GM21723 (cell line): Measurements from ENCODE around the gene RNF43.
A peak's percentile ranks its signal among the peaks of the same experiment; 100 is the strongest.

Experiments used
- ATAC-seq: cut with Tn5 transposase; IDR thresholded peaks from one replicate; pipeline ENCODE4 v1.9.1; 2021; ENCODE audit warnings: mild to moderate bottlenecking, moderate library complexity; ENCODE audit not compliant: unreplicated experiment

Gene RNF43

GRCh38 chr17:58417300-58418092 is at the start of gene RNF43:
Gene RNF43, minus strand, starts transcription at chr17:58417534. Its CDS starts 1,957 bp downstream, at chr17:58415577.
- peak; percentile 96 for ATAC-seq

GRCh38 chr17:58455491-58455890 is 38.2 kb upstream of the RNF43 start:
- ATAC-seq = no peak

- no peak for ATAC-seq
Observed at GRCh38 chr17:58452738-58453137, 35.4 kb upstream of the RNF43 start.

- ATAC-seq = peak; percentile 54
Observed at GRCh38 chr17:58447039-58447975, 30.0 kb upstream of the RNF43 start.

- no peak for ATAC-seq
Observed at GRCh38 chr17:58446086-58446485, 28.8 kb upstream of the RNF43 start.

GRCh38 chr17:58436805-58437239 is 19.5 kb upstream of the RNF43 start:
- no peak for ATAC-seq

- ATAC-seq = no peak
Observed at GRCh38 chr17:58436245-58436644, 18.9 kb upstream of the RNF43 start.

- ATAC-seq = no peak
Observed at GRCh38 chr17:58432806-58433573, 15.7 kb upstream of the RNF43 start.

- ATAC-seq = no peak
Observed at GRCh38 chr17:58427807-58428206, 10.5 kb upstream of the RNF43 start.

- no peak for ATAC-seq
Observed at GRCh38 chr17:58421711-58422110, 4.4 kb upstream of the RNF43 start.

- ATAC-seq = no peak
Observed at GRCh38 chr17:58420827-58421226, 3.5 kb upstream of the RNF43 start.

GRCh38 chr17:58416937-58417299 is 416 bp downstream of the RNF43 start:
- no peak for ATAC-seq

GRCh38 chr17:58416396-58416795 is 938 bp downstream of the RNF43 start:
- ATAC-seq = no peak

- ATAC-seq = no peak
Observed at GRCh38 chr17:58415371-58416055, 1.8 kb downstream of the RNF43 start.

- ATAC-seq = no peak
Observed at GRCh38 chr17:58414596-58414997, 2.7 kb downstream of the RNF43 start.

GRCh38 chr17:58413684-58414083 is 3.6 kb downstream of the RNF43 start:
- no peak for ATAC-seq

- ATAC-seq = no peak
Observed at GRCh38 chr17:58412961-58413586, 4.3 kb downstream of the RNF43 start.

GRCh38 chr17:58412064-58412703 is 5.2 kb downstream of the RNF43 start:
- no peak for ATAC-seq

- ATAC-seq = no peak
Observed at GRCh38 chr17:58411408-58411894, 5.9 kb downstream of the RNF43 start.
